8988T (cell line): ENCODE results near the gene KRTAP6-2.

Source experiments
- DNase-seq: peaks from one replicate; pipeline ENCODE4 v3.0.0; 2011

Gene KRTAP6-2

DNA sequence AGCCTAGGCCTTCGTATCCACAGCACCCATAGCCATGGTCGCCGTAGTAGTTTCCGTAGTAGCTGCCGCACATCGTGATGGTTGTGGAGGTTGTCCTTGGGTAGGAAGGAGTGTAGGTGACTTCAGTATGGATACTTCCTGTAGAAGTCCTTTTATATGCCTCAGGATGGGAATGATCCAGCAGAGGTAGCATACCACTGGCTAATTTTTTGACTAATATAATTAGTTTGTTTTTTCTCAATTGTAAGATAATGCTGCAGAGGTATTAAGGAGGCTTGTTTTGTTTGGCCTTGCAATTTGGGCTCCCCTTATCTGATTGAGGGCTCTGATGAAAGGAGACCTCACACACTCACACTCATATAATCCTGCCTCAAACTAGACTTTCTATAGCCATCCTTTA, at the start of gene KRTAP6-2:
Gene KRTAP6-2 (minus strand): TSS at position 101 of the 400 bp plus-strand sequence. CDS start 28 bp downstream, at position 73.
- no peak for DNase-seq

DNA sequence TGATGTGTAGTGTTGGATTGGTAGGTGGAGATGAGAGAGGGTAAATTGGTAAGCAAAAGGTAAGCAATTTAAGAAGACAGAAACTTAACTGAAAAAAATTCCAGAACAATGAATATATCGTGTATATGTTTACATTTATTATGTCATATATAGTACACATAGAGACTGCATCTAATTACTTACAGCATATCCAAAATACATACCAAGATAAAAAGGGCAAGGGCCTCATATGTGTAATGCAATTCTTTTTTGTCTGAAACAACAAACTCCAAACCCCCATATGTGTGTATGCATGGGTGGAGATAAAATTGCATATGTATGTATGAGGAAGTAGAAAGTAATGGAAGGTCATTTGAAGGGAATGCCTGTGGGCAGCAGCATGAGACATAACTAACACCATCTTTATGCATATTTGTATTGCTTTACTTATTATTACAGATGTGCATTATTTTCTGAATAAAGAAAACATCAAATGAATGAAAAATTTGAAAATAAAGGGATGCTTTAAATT, 48.3 kb upstream of the KRTAP6-2 start:
- DNase-seq = no peak

GRCh38 chr21:30642564-30642963, 43.9 kb upstream of the KRTAP6-2 start, which contains the start of gene KRTAP20-3:
TSS of gene KRTAP20-3 (plus strand) at chr21:30642864.
- no peak for DNase-seq

DNA sequence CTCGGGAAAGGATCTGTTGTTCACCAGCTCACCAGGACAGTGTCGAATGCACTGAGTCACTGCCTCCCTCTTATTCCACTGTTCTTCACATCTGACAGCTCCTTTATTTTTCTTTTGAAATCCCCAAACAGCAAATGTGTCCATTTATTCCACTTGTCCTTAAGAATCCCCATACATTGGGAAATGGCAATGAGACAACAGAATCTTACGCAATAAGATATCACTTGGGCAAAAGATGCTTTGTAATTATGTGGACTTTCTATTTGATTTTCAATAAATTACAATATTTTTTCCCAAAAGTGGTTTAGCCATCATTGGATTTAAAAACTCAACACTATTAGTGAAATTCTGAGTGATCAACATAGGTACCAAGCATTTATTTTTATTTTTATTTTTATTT, 40.0 kb upstream of the KRTAP6-2 start:
- no peak for DNase-seq

- DNase-seq = no peak
Measured at GRCh38 chr21:30634906-30635305, 36.2 kb upstream of the KRTAP6-2 start, which contains the start of gene KRTAP20-2. TSS of gene KRTAP20-2 (plus strand) at chr21:30635206. CDS start at chr21:30635264, 58 bp downstream.

GRCh38 chr21:30629200-30629599, 30.5 kb upstream of the KRTAP6-2 start:
- DNase-seq = no peak

- no peak for DNase-seq
Measured at GRCh38 chr21:30628109-30628508, 29.4 kb upstream of the KRTAP6-2 start.

DNA sequence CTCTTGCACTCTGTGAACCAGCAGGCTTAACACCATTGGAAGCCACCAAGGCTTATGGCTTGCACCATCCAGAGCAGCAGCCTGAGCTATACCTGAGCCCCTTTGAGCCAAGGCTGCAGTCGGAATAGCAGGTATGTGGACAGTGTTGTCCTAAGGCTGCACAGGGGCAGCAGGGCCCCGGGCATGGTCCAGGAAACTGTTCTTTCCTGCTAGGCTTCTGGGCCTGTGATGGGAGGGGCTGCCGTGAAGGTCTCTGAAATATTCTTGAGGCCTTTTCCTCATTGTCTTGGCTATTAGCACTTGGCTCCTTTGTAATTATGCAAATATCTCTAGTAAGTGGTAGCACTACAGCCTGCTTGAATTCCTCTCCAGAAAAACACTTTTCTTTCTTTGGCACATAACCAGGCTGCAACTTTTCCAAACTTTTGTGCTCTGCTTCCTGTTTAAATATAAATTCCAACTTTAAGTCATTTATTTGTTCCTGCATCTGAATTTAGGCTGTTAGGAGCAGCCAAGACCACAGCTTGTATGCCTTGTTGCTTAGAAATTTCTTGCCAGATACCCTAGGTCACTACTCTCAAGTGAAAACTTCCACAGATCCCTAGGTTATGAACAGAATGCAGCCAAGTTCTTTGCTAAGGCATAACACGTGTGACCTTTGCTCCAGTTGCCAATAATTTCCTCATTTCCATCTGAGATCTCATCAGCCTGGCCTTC, 26.9 kb upstream of the KRTAP6-2 start:
- DNase-seq = no peak

DNA sequence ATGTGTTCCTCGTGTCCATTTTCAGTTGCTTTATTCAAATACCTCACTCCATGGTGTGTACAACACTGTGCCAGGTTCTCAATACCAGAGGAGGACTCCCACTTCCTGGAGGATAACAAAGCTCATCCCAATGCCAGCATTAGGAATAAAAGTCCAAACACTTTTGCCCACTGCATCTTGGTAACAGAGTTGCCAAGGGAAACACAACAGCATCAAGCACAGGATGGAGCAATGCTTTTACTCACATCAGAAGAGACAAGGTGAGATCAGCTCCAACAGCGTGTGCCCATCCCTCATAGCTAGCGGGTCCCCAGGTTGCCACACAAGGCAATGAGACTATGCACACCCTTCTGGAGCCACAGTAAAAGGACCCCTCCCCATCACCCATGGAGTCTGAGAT, 24.7 kb upstream of the KRTAP6-2 start:
- DNase-seq = no peak

DNA sequence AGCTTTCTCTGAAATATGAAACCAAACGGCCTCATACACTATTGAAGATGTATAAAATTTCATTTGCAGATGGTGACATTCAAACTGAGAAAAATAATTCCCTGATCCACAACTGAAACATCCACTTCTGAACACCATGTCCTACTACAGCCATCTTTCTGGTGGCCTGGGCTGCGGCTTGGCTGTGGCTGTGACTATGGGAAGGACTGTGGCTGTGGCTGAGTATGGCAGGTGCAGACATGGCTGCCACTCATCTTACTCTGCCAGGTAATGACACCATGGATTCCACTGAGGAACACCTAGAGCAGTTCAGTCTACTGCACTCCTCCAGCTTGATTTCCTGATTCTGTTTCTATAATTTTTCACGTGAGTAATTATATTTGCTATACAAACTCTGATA, 21.8 kb upstream of the KRTAP6-2 start, which contains the start of gene KRTAP20-4:
Gene KRTAP20-4 (plus strand): TSS at position 106 of the 400 bp plus-strand sequence.
- no peak for DNase-seq

DNA sequence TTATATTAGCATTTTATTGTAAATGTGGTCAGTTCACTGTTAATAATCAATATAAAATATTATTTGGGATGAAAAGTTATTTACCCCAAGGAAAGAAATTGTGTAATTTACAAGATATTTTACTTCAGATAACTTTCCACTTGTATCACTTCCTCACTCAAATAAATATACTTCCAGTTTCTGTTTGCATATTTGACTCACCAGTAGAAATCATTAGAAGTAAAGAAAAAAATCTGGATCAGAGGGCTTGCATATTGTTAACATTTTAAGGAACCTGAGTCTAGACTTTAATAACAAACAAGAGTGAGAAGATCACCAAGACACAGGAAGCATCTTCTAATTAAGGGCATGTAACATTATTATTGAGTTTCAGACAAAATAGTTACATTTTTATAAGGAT, 21.4 kb upstream of the KRTAP6-2 start:
- DNase-seq = no peak

- DNase-seq = no peak
Measured at GRCh38 chr21:30616125-30616524, 17.4 kb upstream of the KRTAP6-2 start, which contains the start of gene KRTAP20-1. TSS of gene KRTAP20-1 (plus strand) at chr21:30616425. CDS start at chr21:30616455, 30 bp downstream.

DNA sequence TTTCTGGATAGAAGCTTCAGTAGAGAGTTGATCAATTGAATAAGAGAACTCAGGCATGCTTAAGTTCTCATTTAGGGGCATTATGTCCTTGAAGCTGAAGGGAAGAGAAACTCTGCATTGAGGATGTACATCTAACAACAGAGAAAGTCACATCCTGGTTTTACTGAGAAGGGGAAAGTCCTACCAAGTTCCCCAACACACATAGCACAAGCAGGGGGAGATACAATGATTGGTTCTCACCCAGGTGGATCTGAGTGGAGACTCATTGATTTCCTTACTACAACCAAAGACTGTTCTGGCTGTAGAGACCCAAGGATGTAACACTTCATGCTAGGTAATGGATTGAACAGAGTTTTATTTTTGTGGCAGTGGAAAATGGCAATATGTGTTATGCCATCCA, 16.5 kb upstream of the KRTAP6-2 start:
- DNase-seq = no peak

DNA sequence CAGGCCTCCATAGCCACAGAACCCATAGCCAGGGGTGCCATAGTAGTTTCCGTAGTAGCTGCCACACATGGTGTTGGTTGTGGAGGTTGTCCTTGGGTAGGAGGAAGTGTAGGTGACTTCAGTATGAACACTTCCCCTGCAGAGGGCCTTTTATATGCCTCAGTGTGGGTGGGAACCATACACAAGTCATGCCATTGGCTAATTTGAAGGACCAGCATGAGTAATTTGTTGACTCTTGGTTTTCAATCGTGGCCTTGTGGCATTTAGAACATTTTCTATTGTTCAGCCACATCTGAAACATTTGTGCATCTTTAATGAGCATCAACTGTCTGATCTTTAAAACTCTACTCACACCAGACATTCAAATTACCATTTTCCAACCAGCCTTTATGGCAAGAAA, 15.1 kb upstream of the KRTAP6-2 start, which contains the start of gene KRTAP6-1:
Gene KRTAP6-1 (minus strand): TSS at position 95 of the 400 bp plus-strand sequence. CDS start 26 bp downstream, at position 69.
- no peak for DNase-seq

DNA sequence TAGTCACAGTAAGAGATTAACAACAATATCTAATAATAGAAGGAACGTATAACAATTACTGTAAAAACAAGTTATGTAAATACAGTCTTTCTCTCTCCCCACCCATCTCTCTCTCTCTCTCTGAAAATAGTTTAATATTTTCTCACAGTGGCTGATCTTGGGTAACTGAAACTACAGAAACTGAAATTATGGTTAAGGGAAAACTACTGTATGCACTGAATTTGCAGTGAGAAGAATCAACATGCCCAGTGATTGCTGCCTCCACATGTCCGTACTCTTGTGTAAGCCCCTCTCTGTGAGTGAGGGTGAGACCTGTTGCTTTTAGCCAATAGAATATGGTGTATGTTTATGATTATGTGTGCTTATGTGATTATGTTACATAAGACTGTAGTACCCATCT, 13.4 kb upstream of the KRTAP6-2 start:
- DNase-seq = no peak

DNA sequence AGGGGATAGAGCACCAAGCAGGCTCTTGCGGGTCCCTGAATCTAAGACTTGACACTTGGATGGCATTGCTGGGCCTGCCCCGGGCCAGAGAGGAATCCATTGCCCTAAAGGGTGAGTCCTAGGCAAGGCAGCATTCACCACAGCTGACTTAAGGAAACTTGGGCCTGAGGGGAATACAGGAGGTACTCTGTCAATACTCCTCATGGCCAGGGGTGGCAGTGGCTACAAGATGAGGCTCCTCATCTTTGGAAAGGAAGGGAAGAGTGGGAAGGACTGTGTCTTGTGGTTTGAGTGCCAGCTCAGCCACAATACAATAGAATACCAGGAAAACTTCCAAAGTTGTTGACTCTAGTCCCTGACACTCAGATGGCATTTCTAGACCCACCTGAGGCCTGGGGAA, 7.3 kb upstream of the KRTAP6-2 start:
- no peak for DNase-seq

- DNase-seq = no peak
Measured at GRCh38 chr21:30600787-30601186, 2.1 kb upstream of the KRTAP6-2 start, which contains the start of gene KRTAP22-1. TSS of gene KRTAP22-1 (plus strand) at chr21:30601087.

- no peak for DNase-seq
Measured at GRCh38 chr21:30592140-30592539, 6.6 kb downstream of the KRTAP6-2 start, which contains the start of gene KRTAP6-3. TSS of gene KRTAP6-3 (plus strand) at chr21:30592440. CDS start at chr21:30592446, 6 bp downstream.

- no peak for DNase-seq
Measured at GRCh38 chr21:30590297-30590696, 8.4 kb downstream of the KRTAP6-2 start, which contains the start of gene KRTAP22-2. TSS of gene KRTAP22-2 (minus strand) at chr21:30590397.

GRCh38 chr21:30582870-30583269, 15.8 kb downstream of the KRTAP6-2 start:
- DNase-seq = no peak

GRCh38 chr21:30580132-30580531, 18.6 kb downstream of the KRTAP6-2 start:
- no peak for DNase-seq

GRCh38 chr21:30579346-30579745, 19.4 kb downstream of the KRTAP6-2 start:
- DNase-seq = no peak

- DNase-seq = no peak
Measured at GRCh38 chr21:30577766-30578165, 20.9 kb downstream of the KRTAP6-2 start.

DNA sequence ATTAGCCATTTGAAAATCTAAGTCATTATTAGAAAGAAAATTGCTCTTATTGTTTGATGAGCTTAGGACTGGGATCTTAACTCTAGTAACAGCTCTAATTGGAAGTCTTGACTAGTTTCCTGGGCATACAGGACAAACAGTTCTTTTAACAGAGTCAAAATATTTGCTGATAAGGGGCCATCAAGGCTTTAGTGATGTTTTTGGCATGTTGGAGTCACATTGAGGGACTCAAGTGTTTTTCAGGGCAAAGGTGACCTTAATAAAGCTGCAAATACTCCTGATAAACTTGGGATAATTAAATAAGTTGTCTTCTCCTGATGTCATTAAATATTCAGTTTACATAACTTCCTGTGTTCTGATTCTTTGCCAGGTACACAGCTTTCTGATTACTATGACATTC, 31.1 kb downstream of the KRTAP6-2 start:
- DNase-seq = no peak
